Measurements from ENCODE around the gene NHLRC4. TPM values are rescaled to one million over a fixed set of nuclear protein-coding genes. Genes with fewer than 3 reads are reported as not detected.

The NHLRC4 gene
- total and polyA plus RNA-seq, 5 donors from 2014 or later = 1.9 to 5.6 (median 4.5) TPM

- H3K27me3 Mint-ChIP-seq = no peaks in the 10 kb centered on the region
- ATAC-seq (ENCODE audit: low read depth in 2 of 2) = no peak
Measured at GRCh38 chr16:583470-583814, 16.6 kb downstream of the NHLRC4 start.

GRCh38 chr16:583815-584591, 17.2 kb downstream of the NHLRC4 start:
- Mint-ChIP-seq H3K9me3 (no peaks in the 10 kb centered on the region), H3K4me1 (peaks cover 0 to 15% (median 0%) of the 10 kb centered on the region in 4 donors), H3K4me3 (no peak overlapping the region), H3K27me3 (no peaks in the 10 kb centered on the region), H3K27ac (no peak overlapping the region), H3K36me3 (no peaks in the 10 kb centered on the region)
- no peaks in the 10 kb centered on the region for H3K36me3 ChIP-seq (ENCODE audit: control insufficient read depth, insufficient read depth, low read length)
- peaks cover 19% of the 10 kb centered on the region for H3K4me1 ChIP-seq (ENCODE audit: control insufficient read depth, insufficient read depth, low read length, poor library complexity, severe bottlenecking)
- DNase-seq (no peak), ATAC-seq (ENCODE audit: low read depth in 2 of 2) (no peak)
- no peak overlapping the region for H3K4me3 ChIP-seq (ENCODE audit: low read depth, low read length)
- no peaks in the 10 kb centered on the region for H3K9me3 ChIP-seq (ENCODE audit: control insufficient read depth in 2 of 2, low read length in 2 of 2)
- H3K27me3 ChIP-seq (ENCODE audit: control insufficient read depth, insufficient read depth, low read length) = no peaks in the 10 kb centered on the region
- no peak overlapping the region for H3K27ac ChIP-seq (ENCODE audit: insufficient read depth, low read length, poor library complexity, severe bottlenecking)

More at GRCh38 chr16:583470-583814, 16.6 kb downstream of the NHLRC4 start:
- Histone ChIP-seq H3K9me3 (ENCODE audit: control insufficient read depth in 2 of 2, low read length in 2 of 2) (no peaks in the 10 kb centered on the region), H3K27me3 (ENCODE audit: control insufficient read depth, insufficient read depth, low read length) (no peaks in the 10 kb centered on the region), H3K4me1 (ENCODE audit: control insufficient read depth, insufficient read depth, low read length, poor library complexity, severe bottlenecking) (peaks cover 16% of the 10 kb centered on the region), H3K27ac (ENCODE audit: insufficient read depth, low read length, poor library complexity, severe bottlenecking) (no peak overlapping the region), H3K4me3 (ENCODE audit: low read depth, low read length) (no peak overlapping the region), H3K36me3 (ENCODE audit: control insufficient read depth, insufficient read depth, low read length) (no peaks in the 10 kb centered on the region)
- no peak for DNase-seq
- Mint-ChIP-seq H3K36me3 (no peaks in the 10 kb centered on the region), H3K27ac (no peak overlapping the region), H3K9me3 (no peaks in the 10 kb centered on the region), H3K4me1 (peaks cover 0 to 13% (median 0%) of the 10 kb centered on the region in 4 donors), H3K4me3 (no peak overlapping the region)

GRCh38 chr16:585351-585750, 18.5 kb downstream of the NHLRC4 start:
- Mint-ChIP-seq H3K27me3 (peaks cover 6% of the 10 kb centered on the region), H3K4me1 (peaks cover 0 to 18% (median 3%) of the 10 kb centered on the region in 4 donors), H3K36me3 (no peaks in the 10 kb centered on the region), H3K27ac (peak overlapping the region in 1 of 3 donors; percentile 20), H3K9me3 (no peaks in the 10 kb centered on the region), H3K4me3 (peak overlapping the region in 2 of 4 donors; percentile 60 to 88)
- no peak for ATAC-seq (ENCODE audit: low read depth in 2 of 2)
- Histone ChIP-seq H3K27ac (ENCODE audit: insufficient read depth, low read length, poor library complexity, severe bottlenecking) (no peak overlapping the region), H3K4me3 (ENCODE audit: low read depth, low read length) (no peak overlapping the region), H3K27me3 (ENCODE audit: control insufficient read depth, insufficient read depth, low read length) (no peaks in the 10 kb centered on the region), H3K36me3 (ENCODE audit: control insufficient read depth, insufficient read depth, low read length) (no peaks in the 10 kb centered on the region), H3K4me1 (ENCODE audit: control insufficient read depth, insufficient read depth, low read length, poor library complexity, severe bottlenecking) (peaks cover 17% of the 10 kb centered on the region), H3K9me3 (ENCODE audit: control insufficient read depth in 2 of 2, low read length in 2 of 2) (no peaks in the 10 kb centered on the region)
- no peak for DNase-seq

- ATAC-seq (ENCODE audit: low read depth in 2 of 2) (no peak), DNase-seq (no peak)
- H3K9me3 Mint-ChIP-seq = no peaks in the 10 kb centered on the region
- H3K4me3 Mint-ChIP-seq = peak overlapping the region in 1 of 4 donors; percentile 88
- no peak overlapping the region for H3K27ac ChIP-seq (ENCODE audit: insufficient read depth, low read length, poor library complexity, severe bottlenecking)
- H3K36me3 Mint-ChIP-seq = no peaks in the 10 kb centered on the region
- H3K27me3 Mint-ChIP-seq = peaks cover 6% of the 10 kb centered on the region
- peaks cover 25% of the 10 kb centered on the region for H3K4me1 ChIP-seq (ENCODE audit: control insufficient read depth, insufficient read depth, low read length, poor library complexity, severe bottlenecking)
- no peaks in the 10 kb centered on the region for H3K9me3 ChIP-seq (ENCODE audit: control insufficient read depth in 2 of 2, low read length in 2 of 2)
- peaks cover 0 to 25% (median 7%) of the 10 kb centered on the region in 4 donors for H3K4me1 Mint-ChIP-seq
- no peaks in the 10 kb centered on the region for H3K36me3 ChIP-seq (ENCODE audit: control insufficient read depth, insufficient read depth, low read length)
- H3K27ac Mint-ChIP-seq = peak overlapping the region in 2 of 3 donors; percentile 20 to 80
- no peaks in the 10 kb centered on the region for H3K27me3 ChIP-seq (ENCODE audit: control insufficient read depth, insufficient read depth, low read length)
- no peak overlapping the region for H3K4me3 ChIP-seq (ENCODE audit: low read depth, low read length)
Measured at GRCh38 chr16:586047-586644, 19.3 kb downstream of the NHLRC4 start.

GRCh38 chr16:586645-587590, 20.1 kb downstream of the NHLRC4 start:
- Mint-ChIP-seq H3K27me3 (peaks cover 6% of the 10 kb centered on the region), H3K9me3 (no peaks in the 10 kb centered on the region), H3K36me3 (no peaks in the 10 kb centered on the region), H3K4me1 (peaks cover 0 to 33% (median 10%) of the 10 kb centered on the region in 4 donors), H3K4me3 (peak overlapping the region; percentile 93 to 96 (median 94)), H3K27ac (no peak overlapping the region)
- Histone ChIP-seq H3K27me3 (ENCODE audit: control insufficient read depth, insufficient read depth, low read length) (no peaks in the 10 kb centered on the region), H3K27ac (ENCODE audit: insufficient read depth, low read length, poor library complexity, severe bottlenecking) (no peak overlapping the region), H3K4me3 (ENCODE audit: low read depth, low read length) (no peak overlapping the region), H3K9me3 (ENCODE audit: control insufficient read depth in 2 of 2, low read length in 2 of 2) (no peaks in the 10 kb centered on the region), H3K4me1 (ENCODE audit: control insufficient read depth, insufficient read depth, low read length, poor library complexity, severe bottlenecking) (peaks cover 31% of the 10 kb centered on the region), H3K36me3 (ENCODE audit: control insufficient read depth, insufficient read depth, low read length) (no peaks in the 10 kb centered on the region)
- ATAC-seq (ENCODE audit: low read depth in 2 of 2) (no peak), DNase-seq (no peak)

- peaks cover 33% of the 10 kb centered on the region for H3K4me1 ChIP-seq (ENCODE audit: control insufficient read depth, insufficient read depth, low read length, poor library complexity, severe bottlenecking)
- H3K4me3 Mint-ChIP-seq = peak overlapping the region; percentile 93 to 96 (median 94)
- H3K27me3 ChIP-seq (ENCODE audit: control insufficient read depth, insufficient read depth, low read length) = no peaks in the 10 kb centered on the region
- H3K4me3 ChIP-seq (ENCODE audit: low read depth, low read length) = peak overlapping the region; percentile 70
- H3K27me3 Mint-ChIP-seq = peaks cover 6% of the 10 kb centered on the region
- H3K36me3 Mint-ChIP-seq = no peaks in the 10 kb centered on the region
- H3K9me3 ChIP-seq (ENCODE audit: control insufficient read depth in 2 of 2, low read length in 2 of 2) = no peaks in the 10 kb centered on the region
- H3K36me3 ChIP-seq (ENCODE audit: control insufficient read depth, insufficient read depth, low read length) = no peaks in the 10 kb centered on the region
- peak overlapping the region; percentile 92 for H3K27ac ChIP-seq (ENCODE audit: insufficient read depth, low read length, poor library complexity, severe bottlenecking)
- H3K9me3 Mint-ChIP-seq = no peaks in the 10 kb centered on the region
- H3K27ac Mint-ChIP-seq = peak overlapping the region; percentile 94 to 98 (median 96)
- peak; percentile 10 to 11 for ATAC-seq (ENCODE audit: low read depth in 2 of 2)
- DNase-seq = peak; percentile 48 to 75 (median 68)
- H3K4me1 Mint-ChIP-seq = peaks cover 0 to 46% (median 14%) of the 10 kb centered on the region in 4 donors
Measured at GRCh38 chr16:588639-588888, 21.8 kb downstream of the NHLRC4 start.

GRCh38 chr16:588889-589657, 22.3 kb downstream of the NHLRC4 start:
- Mint-ChIP-seq H3K4me1 (peaks cover 0 to 49% (median 15%) of the 10 kb centered on the region in 4 donors), H3K4me3 (peak overlapping the region; percentile 93 to 99 (median 99)), H3K36me3 (peaks cover under 1% of the 10 kb centered on the region), H3K27ac (peak overlapping the region; percentile 96 to 99 (median 98)), H3K9me3 (no peaks in the 10 kb centered on the region), H3K27me3 (peaks cover 6% of the 10 kb centered on the region)
- DNase-seq (peak; percentile 96 to 99 (median 98)), ATAC-seq (ENCODE audit: low read depth in 2 of 2) (peak; percentile 73)
- H3K27ac ChIP-seq (ENCODE audit: insufficient read depth, low read length, poor library complexity, severe bottlenecking) = peak overlapping the region; percentile 92
- no peaks in the 10 kb centered on the region for H3K9me3 ChIP-seq (ENCODE audit: control insufficient read depth in 2 of 2, low read length in 2 of 2)
- no peaks in the 10 kb centered on the region for H3K36me3 ChIP-seq (ENCODE audit: control insufficient read depth, insufficient read depth, low read length)
- H3K4me3 ChIP-seq (ENCODE audit: low read depth, low read length) = peak overlapping the region; percentile 70
- H3K27me3 ChIP-seq (ENCODE audit: control insufficient read depth, insufficient read depth, low read length) = no peaks in the 10 kb centered on the region
- peaks cover 33% of the 10 kb centered on the region for H3K4me1 ChIP-seq (ENCODE audit: control insufficient read depth, insufficient read depth, low read length, poor library complexity, severe bottlenecking)
